Central memory CD4-positive, alpha-beta T cell (primary cell): ENCODE data around the gene ZNF90.
"Not testable (repeated sequence)": the region's sequence is repeated elsewhere in the genome, so short reads cannot be mapped to it uniquely, and the experiment has no call there.

Experiments
- DNase-seq: peaks from one replicate; pipeline ENCODE4 v3.0.0; 2022
- total RNA-seq, 3 experiments: gene quantifications; one replicate each; lab custom pipeline; 2026; lab: John Stamatoyannopoulos, UW

Gene ZNF90
- total RNA-seq, result 2.5 to 5.1 (median 4.8) reads per million in 3 experiments

DNA sequence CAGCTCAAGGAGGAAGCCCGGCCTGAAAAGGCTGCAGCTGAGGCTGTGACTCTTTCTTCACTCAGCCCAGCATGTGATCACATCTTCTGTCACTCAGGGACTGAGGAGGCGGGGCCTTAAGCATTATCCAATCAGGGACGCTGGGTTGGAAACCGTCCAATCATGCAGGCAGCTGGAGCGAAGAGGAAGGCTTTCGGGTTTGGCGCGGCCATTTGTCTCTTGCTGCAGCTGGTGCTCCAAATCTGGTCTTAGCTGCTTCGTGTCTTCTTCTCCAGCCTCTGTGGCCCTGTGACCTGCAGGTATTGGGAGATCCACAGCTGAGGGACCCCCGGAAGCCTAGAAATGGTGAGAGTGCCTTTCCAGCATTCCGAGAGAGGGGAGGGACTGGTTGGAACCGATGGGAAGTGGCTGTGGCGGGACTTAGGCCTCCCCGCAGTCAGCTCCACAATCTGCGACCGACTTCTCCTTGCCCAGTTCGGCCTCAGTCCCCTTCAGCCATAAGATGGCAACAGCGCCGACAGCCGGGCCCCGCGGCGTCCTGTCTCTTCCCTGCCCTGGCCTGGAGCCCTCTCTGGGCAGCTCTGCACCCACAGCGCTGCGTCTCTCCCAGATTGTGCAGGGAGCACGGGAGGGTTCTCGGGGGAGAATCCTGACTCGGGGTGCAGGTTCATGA lies at the start of gene ZNF90:
TSS of gene ZNF90 (plus strand) at position 210 of the 673 bp plus-strand sequence. CDS start at position 343, 133 bp downstream.
- DNase-seq, result peak; percentile 87

DNA sequence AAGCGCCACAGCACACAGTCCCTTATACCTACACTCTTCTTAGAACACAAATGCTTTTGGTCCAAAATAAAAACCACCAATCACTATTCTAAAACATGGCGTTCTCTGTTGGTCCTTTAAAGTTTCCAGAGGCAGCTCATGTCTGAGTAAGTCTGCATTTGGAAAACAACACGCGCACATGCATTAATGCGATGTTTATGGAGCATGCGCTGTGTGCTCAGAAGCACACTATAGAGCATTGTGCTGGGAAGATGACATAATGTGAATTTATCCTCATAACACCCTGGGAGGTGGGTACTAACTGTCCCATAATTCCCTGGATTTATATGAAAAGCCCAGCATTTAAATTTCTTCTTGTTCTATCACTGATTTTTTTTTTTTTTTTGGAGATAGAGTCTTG lies 49.2 kb upstream of the ZNF90 start:
- no peak for DNase-seq

DNA sequence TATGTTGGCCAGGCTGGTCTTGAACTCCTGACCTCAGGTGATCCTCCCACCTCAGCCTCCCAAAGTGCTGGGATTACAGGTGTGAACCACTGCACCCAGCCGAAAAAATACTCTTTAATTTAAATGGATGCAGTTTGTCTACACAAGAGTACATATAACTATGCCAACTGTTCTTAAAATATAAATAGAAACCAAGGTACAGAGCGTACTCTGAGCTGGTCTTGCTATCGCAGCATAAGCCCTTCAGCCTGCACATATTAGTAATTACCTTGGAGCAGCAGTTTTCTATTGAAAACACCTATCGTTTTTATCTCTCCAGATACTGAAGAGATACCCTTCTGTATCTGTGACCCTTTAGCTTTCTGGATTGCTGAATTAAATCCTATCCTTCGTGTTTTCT lies 41.9 kb upstream of the ZNF90 start:
- no peak for DNase-seq

DNA sequence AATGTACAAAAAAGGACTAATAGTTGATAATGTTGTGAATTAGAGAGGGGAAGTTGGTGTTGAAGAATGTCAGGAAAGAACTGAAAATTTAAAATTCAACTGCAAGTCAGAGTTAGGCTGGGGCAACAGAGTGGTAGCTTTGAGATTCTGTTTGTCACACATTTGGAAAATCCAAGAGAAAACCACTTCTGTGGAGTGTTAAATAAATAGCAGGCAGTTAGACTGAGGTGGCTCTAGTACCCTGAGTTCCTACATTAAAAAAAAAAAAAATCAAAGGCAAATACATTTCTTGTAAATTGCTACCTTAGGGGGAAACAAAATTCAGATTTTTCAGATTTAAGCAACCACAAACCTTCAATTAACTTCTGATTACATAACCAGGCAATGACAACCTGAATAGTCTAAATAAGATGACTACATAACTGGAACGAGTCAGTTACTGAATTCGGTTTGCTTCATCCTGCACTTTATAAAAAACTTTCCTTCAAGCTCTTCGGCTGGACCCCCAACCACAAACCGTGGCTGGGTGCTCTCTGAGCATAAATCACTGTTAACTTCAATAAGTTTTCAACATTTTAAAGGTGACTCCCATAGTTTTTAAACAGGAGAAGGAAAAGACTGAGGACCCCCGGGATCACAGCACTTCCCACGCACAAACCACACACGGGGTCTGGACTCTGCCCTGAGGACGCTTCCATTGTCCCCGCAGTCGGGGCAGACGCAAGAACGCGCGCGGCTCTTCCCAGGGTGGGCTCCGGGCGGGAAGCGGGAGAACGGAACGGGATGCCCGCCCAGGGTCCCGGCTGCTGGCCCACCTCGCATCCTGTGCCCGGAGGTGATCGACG lies 39.2 kb upstream of the ZNF90 start:
- DNase-seq, result peak; percentile 3

DNA sequence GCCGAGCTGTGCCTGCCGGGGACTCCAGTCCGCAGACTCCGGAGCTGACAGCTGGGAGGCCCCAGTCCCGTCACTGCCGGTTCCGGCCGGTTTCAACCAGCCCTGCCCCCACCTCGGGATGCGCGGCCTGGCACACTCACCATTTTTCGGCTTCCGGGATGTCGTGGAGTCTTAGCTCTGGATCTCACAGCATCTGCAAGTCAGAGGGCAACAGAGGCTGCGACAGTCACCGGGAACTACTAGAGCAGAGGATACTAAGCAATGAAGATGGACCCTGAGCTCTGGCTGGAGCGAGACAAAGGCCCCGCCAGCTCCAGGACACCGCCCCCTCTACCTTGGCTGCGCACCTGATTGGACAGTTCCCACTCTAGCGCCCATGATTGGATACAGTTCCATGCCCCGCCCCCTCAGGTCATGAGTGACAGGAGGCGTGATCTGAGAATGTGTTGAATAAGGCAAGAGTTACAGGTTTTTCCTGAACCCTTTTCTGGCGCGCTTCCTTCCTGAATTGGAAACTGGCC lies 38.5 kb upstream of the ZNF90 start, which contains the start of gene ZNF682:
TSS of gene ZNF682 (minus strand) at position 303 of the 521 bp plus-strand sequence. CDS start at position 143, 160 bp downstream.
- DNase-seq, result peak; percentile 92

DNA sequence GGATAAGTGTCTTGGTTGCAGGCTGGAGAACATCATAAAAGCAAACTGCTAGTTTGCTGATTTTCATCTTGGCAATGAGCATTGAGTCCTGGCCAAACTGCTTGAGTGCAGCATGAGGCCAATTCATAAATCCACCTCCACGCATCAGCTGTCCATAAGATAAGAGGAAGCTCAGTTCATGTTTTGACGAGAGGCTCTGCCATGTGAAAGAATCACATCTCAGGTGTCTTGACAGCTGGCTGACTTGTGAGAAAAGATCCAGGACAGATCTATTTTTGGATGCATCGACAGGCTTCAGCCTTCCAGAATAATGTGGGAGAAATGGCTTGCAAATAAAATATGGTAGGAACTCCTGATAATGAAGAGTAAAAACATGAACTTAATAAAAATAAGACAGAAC lies 33.1 kb upstream of the ZNF90 start:
- no peak for DNase-seq

DNA sequence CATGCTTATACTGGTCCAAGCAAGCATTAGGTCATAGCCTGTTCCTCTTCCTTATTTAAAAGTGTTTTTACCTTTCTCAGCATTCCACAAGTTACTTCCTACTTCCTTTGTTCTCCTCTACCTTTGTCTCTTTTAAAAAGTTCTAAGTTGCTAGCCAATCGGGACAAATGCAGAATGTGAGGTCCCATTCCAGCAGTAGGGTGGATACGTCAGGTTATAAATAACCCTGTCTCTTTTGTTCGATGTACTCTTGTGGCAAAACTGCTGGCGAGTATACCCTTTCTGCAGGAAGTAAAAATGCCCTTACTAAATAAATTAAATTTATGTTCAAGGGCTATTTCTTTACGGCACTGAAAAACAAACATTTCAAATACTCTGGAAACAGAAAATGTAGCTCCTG lies 32.1 kb upstream of the ZNF90 start:
- not testable (repeated sequence) for DNase-seq

DNA sequence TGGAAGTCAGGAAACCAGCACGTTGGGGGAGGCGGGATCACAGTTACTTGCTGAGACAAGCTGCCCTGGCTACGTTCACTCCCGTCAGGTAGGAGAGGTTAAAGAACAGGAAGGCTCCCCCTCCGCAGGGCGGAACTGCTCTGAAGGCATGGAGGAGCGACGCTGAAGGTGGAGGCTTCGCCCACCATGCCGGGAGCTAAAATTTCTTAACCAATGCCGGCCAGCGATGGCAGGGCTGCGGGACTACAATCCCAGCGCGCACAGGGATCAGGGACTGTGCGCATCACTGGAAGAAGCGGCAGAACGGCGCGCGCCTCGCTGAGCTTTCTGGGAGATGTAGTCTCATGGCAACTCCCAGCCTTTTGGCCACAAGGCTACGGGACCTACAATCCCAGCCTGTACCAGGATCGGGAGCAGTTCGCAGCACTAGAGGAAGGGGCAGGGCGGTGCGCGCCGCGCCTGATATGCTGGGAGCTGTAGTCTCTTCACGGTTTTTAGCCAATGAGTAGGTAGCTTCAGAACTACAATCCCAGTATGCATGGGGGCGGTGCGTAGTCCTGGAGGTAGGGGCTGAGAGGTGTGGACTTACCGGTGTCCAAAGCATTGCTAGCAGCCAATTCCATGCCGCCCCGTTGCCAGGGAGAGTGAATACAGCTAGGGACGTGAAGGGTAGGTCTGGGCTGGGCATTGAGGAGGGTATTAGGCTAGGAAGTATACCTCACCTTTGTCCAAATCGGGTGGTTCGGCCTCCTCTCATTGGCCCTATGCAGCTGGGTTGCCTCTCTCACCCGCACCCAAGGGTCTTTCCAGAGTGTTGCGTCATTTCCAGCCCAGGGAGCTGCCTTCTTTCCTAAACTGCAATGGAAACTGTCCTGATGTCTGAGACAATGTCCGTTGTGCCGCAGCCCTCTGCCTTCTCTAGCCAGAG lies 25.7 kb upstream of the ZNF90 start:
- DNase-seq, result peak; percentile 41

DNA sequence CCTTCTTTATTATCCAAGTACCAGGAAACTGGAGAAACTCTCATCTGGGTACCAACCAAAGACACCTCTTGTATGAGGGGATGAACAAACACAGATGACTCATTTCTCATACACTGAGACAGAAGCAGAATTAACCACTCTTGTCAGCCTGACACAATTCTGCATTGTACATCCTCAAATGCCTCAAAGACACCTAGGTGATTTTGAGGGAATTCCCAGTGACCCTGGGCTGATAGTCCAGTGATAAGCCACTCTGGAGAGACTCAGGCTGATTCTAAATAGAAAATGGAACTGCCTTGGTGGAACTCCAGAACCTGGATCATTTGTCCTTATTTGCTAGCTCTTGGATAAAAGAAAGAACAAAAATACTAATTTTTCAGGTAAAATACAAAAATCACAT lies 19.1 kb upstream of the ZNF90 start:
- not testable (repeated sequence) for DNase-seq

DNA sequence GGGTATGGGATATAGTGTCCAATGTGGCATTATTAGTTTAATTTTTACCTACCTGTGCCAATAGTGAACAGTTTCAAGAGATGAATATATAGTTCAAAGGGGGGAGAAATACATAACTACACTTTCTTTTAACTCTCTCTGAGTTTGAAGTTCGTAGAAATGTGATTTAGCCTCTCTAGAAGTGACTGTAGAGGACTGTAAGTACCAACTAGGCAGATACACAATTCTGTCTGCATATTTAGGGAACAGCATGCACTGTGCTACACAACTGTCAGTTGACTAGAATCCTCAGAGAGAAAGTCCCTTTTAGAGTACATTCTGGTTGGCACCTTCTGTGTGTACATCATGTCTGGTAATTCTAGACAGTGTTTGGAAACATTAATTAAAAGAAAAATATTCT lies 17.5 kb upstream of the ZNF90 start:
- DNase-seq, result no peak

DNA sequence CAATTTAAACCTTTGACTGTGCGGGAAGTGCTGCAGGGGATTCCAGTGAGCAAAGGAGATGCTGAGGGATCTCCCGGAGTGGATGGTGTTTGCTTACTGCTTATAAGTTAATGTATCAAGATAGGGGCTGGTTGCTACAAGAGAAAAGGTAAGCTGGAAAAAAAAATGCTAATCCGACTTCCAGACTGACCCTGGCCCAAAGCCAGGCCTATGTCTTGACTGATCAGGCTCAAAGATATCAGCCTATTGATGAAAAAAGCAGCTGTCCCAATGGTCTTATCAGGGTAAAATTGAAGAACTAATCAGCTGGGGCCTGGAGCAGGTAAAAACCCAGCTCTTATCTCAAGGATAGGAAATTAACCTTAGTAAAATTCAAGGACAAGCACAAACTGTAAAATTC lies 10.9 kb upstream of the ZNF90 start:
- DNase-seq, result no peak

DNA sequence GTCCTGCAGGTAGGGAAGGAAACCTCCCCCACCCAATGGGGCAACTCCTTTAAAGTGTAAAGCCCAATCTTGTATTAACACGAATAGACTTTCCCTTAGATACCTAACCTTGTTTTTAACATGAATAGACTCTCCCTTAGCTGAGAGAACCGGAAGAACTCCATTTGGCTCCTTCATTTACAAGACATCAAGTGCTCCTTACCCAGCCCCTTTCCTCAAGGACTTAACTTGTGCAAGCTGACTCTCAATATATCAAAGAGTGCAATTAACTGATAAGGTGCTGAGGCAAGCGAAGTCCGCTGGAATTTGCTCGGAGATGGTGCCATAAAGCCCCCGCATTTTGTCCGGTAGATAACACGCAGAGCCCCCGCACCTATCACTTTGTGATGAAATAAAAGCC lies 9.9 kb upstream of the ZNF90 start:
- DNase-seq, result no peak

DNA sequence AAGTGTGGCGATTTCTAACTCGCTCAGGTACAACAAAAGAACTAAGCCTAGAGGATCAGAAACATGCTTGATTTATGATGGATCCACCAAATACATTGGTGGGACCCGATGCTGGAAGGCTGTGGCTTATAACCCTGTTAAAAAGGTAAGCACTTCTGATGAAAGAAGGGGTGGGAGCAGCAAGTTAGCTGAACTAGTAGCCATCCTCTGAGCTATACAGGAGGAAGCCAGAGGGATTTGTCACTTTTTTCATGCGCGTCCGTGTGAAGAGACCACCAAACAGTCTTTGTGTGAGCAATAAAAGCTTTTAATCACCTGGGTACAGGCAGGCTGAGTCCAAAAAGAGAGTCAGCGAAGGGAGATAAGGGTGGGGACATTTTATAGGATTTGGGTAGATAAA lies 9.2 kb upstream of the ZNF90 start:
- not testable (repeated sequence) for DNase-seq

DNA sequence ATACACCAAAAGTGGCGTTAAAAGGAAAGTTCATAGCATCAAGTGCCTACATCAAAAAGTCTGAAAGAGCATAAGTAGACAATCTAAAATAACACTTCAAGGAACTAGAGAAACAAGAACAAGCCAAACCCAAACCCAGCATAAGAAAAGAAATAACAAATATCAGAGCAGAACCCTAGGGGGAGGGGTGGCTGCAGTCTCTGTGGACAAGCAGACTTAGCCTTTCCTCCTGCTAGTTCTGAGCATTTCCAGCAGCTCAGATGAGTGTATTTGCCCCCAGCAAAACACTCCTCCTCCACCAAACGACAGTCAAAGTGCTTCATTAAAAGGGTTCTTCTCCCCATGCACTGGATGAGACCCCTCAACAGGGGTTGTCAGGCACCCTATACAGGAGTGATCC lies 7.1 kb upstream of the ZNF90 start:
- no peak for DNase-seq

DNA sequence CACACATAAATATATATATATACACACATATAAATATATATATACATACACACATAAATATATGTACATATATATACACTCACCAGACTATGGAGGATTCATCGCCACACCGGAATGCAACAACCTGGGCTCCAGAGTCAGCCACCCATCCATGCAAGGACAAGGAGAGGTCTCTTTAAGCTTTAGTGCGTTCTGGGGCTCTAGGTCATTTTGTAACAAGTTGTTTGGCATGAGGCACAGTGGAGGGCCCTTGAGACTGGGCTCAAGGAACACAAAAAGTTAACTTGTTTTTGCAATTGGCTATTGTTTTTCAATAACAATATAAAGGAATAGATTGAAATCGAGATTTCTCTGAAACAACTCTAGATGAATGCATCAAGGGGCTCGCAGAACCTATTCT lies 4.9 kb upstream of the ZNF90 start:
- no peak for DNase-seq

DNA sequence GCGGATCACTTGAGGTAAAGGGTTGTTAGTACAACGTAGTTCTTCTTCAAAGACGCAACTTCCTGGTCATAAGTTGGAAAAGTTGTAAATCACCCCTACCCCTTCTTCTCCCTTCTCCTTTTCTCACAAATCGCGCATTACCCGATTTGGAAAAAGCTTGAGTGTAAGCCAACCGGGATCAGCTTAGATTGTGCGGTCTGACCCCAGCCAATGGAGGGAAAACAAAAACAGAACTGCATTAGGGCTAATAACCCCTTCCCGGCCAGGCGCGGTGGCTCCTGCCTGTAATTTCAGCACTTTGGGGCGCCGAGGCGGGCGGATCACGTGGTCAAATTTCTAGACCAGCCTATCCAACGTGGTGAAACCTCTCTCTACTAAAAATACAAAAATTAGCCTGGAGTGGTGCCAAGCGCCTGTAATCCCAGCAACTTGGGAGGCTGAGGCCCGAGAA lies 806 bp downstream of the ZNF90 start:
- DNase-seq, result no peak

DNA sequence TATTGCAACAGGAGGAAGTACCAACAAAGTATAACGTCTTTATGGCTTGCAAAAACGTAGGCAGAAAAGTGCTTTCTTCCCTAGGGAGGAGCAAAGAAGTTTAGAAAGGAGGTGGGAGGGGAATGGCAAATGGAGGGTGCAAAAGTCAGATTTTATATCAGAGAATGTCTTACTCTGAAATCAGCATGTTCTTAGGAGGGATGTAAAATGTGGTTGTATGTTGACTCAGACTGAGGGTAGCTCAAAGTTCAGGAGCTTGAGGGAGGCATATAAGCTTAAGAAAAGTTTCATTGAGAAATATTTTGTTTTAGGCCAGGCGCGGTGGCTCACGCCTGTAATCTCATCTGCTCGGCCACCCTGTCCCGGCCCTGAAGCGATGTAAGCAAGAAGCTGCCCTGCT lies 1.7 kb downstream of the ZNF90 start:
- no peak for DNase-seq

DNA sequence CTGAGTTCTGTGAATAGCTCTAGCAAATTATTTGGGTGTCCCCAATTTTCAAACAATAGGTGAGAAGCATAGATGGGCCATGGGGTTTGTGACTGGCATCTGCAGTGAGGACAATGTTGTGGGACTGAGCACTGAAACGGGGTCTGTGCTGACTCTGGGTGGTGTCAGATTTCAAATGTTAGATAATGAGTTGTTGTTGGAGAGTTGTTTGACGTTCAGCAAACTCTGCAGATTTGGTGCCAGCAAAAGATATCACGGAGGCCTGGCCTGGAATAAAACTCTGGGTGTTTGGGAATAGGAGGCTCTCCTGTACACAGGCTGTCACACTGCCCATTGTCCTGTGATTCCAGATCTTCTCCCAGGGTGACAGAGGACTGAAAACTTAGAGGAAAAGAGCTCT lies 2.9 kb downstream of the ZNF90 start:
- no peak for DNase-seq

DNA sequence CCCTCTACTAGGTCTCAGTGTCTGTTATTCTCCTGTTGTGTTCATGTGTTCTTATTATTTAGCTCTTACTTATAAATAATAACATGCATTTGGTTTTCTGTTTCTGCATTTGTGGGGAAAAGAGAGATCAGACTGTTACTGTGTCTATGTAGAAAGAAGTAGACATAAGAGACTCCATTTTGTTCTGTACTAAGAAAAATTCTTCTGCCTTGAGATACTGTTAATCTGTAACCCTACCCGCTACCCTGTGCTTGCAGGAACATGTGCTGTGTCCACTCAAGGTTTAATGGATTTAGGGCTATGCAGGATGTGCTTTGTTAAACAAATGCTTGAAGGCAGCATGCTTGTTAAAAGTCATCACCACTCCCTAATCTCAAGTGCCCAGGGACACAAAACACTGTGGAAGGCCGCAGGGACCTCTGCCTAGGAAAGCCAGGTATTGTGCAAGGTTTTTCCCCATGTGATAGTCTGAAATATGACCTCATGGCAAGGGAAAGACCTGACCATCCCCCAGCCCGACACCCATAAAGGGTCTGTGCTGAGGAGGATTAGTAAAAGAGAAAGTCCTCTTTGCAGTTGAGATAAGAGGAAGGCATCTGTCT lies 4.5 kb downstream of the ZNF90 start:
- not testable (repeated sequence) for DNase-seq

DNA sequence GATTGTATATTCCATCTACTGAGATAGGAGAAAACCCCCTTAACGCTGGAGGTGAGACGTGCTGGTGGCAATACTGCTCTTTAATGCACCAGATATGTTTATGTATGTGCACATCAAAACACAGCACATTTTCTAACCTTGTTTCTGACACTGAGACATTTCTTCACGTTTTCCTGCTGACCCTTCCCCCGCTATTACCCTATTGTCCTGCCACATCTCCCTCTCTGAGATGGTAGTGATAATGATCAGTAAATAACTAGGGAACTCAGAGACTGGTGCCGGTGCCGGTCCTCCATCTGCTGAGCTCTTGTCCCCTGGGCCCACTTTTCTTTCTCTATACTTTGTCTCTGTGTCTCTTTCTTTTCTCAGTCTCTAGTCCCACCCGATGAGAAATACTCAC lies 5.1 kb downstream of the ZNF90 start:
- DNase-seq, result not testable (repeated sequence)

DNA sequence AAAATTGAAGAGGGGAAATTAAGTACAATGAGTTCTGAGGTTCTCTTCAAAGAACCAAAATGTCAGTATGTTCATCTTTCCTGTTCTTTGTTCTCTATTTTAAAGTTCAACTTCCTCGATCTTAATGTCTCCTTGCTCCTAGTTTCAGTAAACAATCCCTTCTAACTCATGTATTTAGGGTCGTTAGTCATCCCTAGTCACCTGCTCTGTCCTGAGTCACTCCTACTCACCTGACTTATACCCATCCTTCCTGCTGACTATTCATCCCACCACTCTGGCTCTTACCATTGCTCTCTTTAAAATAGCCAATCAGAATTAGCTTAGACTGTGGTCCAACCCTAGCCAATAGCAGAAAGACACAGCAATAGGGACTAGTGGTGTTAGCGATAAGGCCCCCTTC lies 24.3 kb downstream of the ZNF90 start:
- no peak for DNase-seq

DNA sequence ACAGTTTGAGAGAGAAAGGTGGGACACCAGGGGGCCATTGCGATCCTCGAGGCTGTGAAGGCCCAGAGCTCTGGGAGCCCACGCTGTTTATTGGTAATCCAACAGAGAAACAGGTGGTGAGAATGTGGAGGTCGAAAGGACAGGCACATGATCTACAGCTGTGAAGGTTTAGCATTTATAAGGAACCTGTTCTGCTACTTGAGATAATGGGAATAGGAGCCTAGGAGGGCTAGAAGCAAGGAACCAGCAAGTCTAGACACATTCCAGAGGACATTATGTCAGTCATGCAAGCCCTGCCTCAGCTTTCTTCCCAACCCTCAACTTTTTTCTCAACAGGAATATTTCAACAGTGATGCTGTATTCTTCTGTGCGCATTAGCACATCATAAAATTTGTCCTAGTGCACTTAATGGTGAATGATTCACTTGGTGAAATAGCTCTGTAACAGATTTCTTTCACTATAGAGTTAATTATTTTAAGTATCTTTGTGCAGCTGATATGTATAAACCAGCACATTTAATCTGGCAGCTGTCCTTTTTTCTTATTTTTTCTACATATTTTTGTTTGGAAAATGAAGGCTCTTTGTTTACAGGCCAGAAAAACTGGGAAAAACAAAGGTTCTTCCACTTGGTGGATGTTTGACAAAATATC lies 25.4 kb downstream of the ZNF90 start:
- DNase-seq, result no peak
